ENCODE measurements around the gene C1QTNF9.
"Not testable (repeated sequence)": the region's sequence is repeated elsewhere in the genome, so short reads cannot be mapped to it uniquely, and the experiment has no call there.

The C1QTNF9 gene

DNA sequence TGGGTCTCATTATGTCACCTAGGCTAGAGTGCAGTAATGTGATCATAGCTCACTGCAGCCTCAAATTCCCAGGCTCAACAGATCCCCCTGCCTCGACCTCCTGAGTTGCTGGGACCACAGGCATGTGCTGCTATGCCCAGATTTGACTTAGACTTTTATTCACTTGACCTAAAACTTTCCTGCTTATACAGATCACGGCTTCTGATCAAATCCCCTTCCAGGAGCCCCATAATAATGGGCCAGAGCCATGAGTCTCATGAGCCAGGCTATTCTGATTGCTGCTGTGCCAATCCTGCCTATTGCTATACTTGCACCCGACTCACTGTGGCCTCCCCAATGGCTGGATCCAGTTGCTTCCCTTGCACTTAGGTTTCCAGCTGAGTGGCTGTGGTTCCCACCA, 42.0 kb downstream of the C1QTNF9 start:
- TF ChIP-seq CTCF (IDR thresholded peaks at IDR 0.05; ENCODE audit: control extremely low read depth, extremely low read depth, low read depth, missing control alignments), result no peak
- ChIA-PET POLR2A (no interaction called here), CTCF (interaction anchor here (0.8 to 1.5 kb wide), 2 partner anchors 9 kb away, joined by 3 read pairs; no protein-coding TSS in a partner anchor)
- DNase-seq (ENCODE audit: extremely low spot score), result no peak

- no peak for TF ChIP-seq CTCF (IDR thresholded peaks at IDR 0.05; ENCODE audit: control extremely low read depth, extremely low read depth, low read depth, missing control alignments)
- ChIA-PET CTCF (interaction anchor here (1.3 kb wide), 1 partner anchor 14 kb away, joined by 4 read pairs; no protein-coding TSS in a partner anchor), POLR2A (no interaction called here)
- DNase-seq (ENCODE audit: extremely low spot score), result no peak
Measured at GRCh38 chr13:24353736-24354135, 44.4 kb downstream of the C1QTNF9 start.

GRCh38 chr13:24355103-24355502, 45.7 kb downstream of the C1QTNF9 start:
- no peak for TF ChIP-seq CTCF (IDR thresholded peaks at IDR 0.05; ENCODE audit: control extremely low read depth, extremely low read depth, low read depth, missing control alignments)
- POLR2A ChIA-PET, result no interaction called here
- DNase-seq (ENCODE audit: extremely low spot score), result no peak
- CTCF ChIA-PET, result no interaction called here

GRCh38 chr13:24356270-24356669, 46.9 kb downstream of the C1QTNF9 start:
- POLR2A ChIA-PET, result no interaction called here
- DNase-seq (ENCODE audit: extremely low spot score), result no peak
- no peak for TF ChIP-seq CTCF (IDR thresholded peaks at IDR 0.05; ENCODE audit: control extremely low read depth, extremely low read depth, low read depth, missing control alignments)
- CTCF ChIA-PET, result no interaction called here

- ChIA-PET POLR2A (no interaction called here), CTCF (no interaction called here)
- no peak for TF ChIP-seq CTCF (IDR thresholded peaks at IDR 0.05; ENCODE audit: control extremely low read depth, extremely low read depth, low read depth, missing control alignments)
Measured at GRCh38 chr13:24356837-24357236, 47.5 kb downstream of the C1QTNF9 start.

GRCh38 chr13:24357756-24358155, 48.4 kb downstream of the C1QTNF9 start:
- CTCF ChIA-PET, result no interaction called here
- TF ChIP-seq CTCF (IDR thresholded peaks at IDR 0.05; ENCODE audit: control extremely low read depth, extremely low read depth, low read depth, missing control alignments), result no peak
- no peak for DNase-seq (ENCODE audit: extremely low spot score)
- POLR2A ChIA-PET, result no interaction called here

More at GRCh38 chr13:24356837-24357236, 47.5 kb downstream of the C1QTNF9 start:
- no peak for DNase-seq (ENCODE audit: extremely low spot score)

- CTCF ChIA-PET; DNase-seq (ENCODE audit: extremely low spot score); POLR2A ChIA-PET: not testable (repeated sequence)
Measured at GRCh38 chr13:24358836-24359235, 49.5 kb downstream of the C1QTNF9 start.

- DNase-seq (ENCODE audit: extremely low spot score); CTCF ChIA-PET; POLR2A ChIA-PET: not testable (repeated sequence)
Measured at GRCh38 chr13:24359252-24359651, 49.9 kb downstream of the C1QTNF9 start.
